ENCODE measurements around the gene EEA1.
"Not testable (repeated sequence)": the region's sequence is repeated elsewhere in the genome, so short reads cannot be mapped to it uniquely, and the experiment has no call there.

Gene EEA1

GRCh38 chr12:92968176-92968813 lies 39.2 kb upstream of the EEA1 start:
- no peak for DNase-seq (ENCODE audit: extremely low read depth, low read depth)
- TF ChIP-seq CTCF (IDR thresholded peaks at IDR 0.05; ENCODE audit: low read depth, low read length): no peak

GRCh38 chr12:92964378-92964777 lies 35.3 kb upstream of the EEA1 start:
- not testable (repeated sequence) for DNase-seq (ENCODE audit: extremely low read depth, low read depth)

GRCh38 chr12:92961949-92962348 lies 32.9 kb upstream of the EEA1 start:
- no peak for TF ChIP-seq CTCF (IDR thresholded peaks at IDR 0.05; ENCODE audit: low read depth, low read length)
- no peak for DNase-seq (ENCODE audit: extremely low read depth, low read depth)

GRCh38 chr12:92955997-92956663 lies 27.0 kb upstream of the EEA1 start:
- peak; percentile 40 for DNase-seq (ENCODE audit: extremely low read depth, low read depth)
- TF ChIP-seq CTCF (IDR thresholded peaks at IDR 0.05; ENCODE audit: low read depth, low read length): no peak

GRCh38 chr12:92953747-92954146 lies 24.7 kb upstream of the EEA1 start:
- no peak for DNase-seq (ENCODE audit: extremely low read depth, low read depth)
- no peak for TF ChIP-seq CTCF (IDR thresholded peaks at IDR 0.05; ENCODE audit: low read depth, low read length)

GRCh38 chr12:92952394-92952793 lies 23.3 kb upstream of the EEA1 start:
- no peak for TF ChIP-seq CTCF (IDR thresholded peaks at IDR 0.05; ENCODE audit: low read depth, low read length)
- no peak for DNase-seq (ENCODE audit: extremely low read depth, low read depth)

GRCh38 chr12:92951006-92951405 lies 21.9 kb upstream of the EEA1 start:
- no peak for TF ChIP-seq CTCF (IDR thresholded peaks at IDR 0.05; ENCODE audit: low read depth, low read length)
- DNase-seq (ENCODE audit: extremely low read depth, low read depth): no peak

- TF ChIP-seq CTCF (IDR thresholded peaks at IDR 0.05; ENCODE audit: low read depth, low read length): no peak
- no peak for DNase-seq (ENCODE audit: extremely low read depth, low read depth)
Measured at GRCh38 chr12:92950011-92950410, 20.9 kb upstream of the EEA1 start.

Measured in AG09319 (cell line).